ENCODE data around the gene THBD.

The THBD gene

DNA sequence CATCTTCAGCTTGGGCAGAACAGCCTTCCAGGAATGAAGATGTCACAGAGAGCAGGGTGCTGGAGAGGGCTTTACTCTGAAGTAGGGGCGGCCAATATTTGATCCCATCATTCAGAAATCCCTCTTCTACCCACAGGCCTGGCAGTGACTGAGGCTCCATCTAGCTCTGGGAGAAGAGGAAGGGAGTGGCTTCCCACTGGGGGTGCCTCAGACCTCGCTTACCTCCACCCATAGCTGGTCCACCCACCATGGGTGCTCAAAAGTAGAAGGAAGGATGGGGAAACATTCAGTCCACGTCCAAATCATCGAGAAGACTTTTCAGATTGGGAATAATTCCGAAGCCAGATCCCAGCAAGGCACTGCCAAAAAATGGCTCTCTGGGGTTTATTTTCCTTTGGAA is 11.8 kb upstream of the THBD start:
- DNase-seq: no peak

DNA sequence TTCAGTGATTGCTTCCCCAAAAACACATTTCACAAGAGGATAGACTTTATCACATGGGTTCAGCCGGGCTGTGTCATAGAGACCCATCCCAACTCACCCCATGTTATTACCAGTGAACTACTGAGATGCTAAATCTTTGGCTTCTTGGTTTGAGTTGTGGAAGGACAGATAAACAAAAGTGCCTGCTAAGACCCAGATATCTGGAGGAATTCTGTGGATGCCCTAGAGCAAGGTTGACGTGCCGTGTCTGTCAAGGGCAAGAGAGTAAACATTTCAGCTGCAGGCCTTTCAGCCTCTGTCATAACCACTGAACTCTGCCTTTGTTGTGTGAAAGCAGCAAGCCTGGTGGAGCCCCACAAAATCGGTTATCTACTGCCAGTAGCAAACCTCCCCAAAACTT is 11.2 kb upstream of the THBD start:
- no peak for DNase-seq

DNA sequence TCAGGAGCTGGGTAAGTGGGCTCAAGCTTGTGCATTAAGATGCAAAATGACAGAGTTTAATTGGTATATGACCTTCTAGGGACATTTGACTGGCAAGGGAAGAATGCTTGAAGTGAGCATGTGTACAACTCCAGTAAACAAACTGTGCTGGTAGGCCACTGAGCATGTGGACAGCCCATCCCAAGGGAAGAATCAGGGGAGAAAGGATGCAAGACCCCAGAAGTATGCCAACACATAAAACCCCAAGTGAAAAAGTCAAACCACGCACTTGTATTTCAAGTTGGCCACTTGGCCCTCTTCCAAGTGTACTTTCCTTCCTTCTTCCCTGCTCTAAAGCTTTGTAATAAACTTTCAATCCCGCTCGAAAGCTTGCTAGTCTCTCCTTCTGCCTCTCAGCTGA is 10.4 kb upstream of the THBD start:
- no peak for DNase-seq

DNA sequence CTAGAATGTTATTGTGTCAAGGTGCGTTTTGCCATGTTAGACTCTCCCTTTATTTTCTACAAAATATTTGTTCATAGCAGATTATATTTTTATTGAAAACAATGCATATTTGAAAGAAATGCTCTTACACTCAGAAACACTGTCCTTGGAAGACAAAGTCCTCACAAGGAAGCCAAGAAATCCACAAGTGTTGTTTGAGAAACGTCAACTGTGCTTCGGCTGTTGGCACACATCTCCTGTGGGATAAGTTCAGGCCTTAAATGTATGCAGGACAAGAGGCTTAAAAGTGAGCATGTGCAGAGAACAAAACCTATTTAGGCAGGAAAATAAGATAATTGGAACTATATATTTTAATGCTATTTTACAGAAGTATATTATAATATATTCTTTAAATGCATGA is 9.5 kb upstream of the THBD start:
- DNase-seq: no peak

DNA sequence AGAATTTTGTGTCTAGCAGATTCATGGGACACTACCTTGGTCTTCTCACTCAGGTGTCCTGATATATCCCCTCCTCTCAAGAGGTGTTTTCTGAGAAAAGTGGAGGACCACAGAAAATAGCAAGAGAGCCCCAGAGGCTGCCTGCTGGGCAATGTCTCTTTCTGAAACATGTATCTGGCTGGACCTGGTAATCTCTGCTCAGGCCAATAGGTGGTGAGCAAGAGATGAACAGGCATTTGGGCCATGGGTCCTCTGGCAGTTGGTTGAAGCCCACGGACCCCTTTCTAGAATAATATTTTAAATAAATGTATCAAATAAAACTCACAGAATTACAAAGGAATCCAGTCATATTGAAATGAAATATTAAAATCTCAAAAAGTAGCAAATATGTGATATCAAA is 8.8 kb upstream of the THBD start:
- no peak for DNase-seq

DNA sequence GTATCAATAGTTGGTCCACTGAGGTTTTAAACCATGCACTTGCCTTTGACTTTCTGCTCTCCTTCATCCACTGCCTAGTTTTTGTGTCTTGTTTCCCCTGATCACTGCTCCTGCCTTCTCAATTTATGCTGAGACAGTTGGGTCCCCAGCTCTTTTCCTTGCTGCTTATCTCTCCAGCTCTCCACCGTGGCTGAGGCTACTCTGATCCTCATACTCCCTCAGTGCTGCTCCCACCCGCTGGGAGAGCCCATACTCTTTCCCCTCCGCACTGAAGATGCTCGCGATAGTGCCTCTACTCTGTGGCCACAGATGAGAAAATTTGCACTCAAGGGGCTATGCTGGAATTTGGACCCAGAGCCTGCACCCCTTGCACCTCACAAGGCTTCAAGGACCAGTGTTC is 3.4 kb upstream of the THBD start:
- DNase-seq: no peak

DNA sequence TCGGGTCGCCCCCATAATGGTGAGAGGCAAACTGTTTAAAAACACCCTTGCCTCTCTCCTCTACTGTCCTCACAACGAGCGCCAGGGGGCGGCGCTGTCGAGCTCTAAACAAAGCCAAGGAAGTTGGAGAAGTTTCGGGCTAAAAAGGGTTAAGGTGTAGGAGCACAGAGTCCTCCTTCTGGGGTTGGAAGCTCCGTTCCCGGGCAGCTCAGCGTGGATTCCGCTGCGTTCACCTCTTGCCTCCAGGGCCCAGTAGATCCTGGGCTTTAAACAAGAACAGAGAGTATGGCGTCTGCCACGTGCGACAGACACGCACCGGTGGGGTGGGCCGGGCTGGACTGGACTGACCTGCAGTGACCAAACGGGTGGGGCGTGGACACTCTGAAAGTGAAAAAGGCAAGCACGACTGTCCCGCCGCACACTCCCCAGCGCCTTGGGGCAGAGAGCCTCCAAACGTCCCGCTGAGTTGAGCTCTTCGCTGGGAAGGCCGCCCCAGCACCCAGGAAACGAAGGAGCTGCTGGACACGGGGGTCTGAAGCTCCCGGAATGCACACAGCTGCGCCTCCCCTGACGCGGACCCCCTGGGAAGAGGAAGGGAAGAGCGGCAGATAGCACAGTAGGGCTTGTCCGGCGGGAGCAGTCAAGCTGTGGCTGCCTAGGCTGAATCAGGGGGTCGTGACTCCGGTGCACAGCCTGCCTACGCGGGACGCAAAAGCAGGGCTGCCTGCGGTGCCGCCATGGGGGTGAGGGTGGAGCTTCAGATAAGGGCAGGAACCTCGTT is 1.6 kb upstream of the THBD start:
- no peak for DNase-seq

DNA sequence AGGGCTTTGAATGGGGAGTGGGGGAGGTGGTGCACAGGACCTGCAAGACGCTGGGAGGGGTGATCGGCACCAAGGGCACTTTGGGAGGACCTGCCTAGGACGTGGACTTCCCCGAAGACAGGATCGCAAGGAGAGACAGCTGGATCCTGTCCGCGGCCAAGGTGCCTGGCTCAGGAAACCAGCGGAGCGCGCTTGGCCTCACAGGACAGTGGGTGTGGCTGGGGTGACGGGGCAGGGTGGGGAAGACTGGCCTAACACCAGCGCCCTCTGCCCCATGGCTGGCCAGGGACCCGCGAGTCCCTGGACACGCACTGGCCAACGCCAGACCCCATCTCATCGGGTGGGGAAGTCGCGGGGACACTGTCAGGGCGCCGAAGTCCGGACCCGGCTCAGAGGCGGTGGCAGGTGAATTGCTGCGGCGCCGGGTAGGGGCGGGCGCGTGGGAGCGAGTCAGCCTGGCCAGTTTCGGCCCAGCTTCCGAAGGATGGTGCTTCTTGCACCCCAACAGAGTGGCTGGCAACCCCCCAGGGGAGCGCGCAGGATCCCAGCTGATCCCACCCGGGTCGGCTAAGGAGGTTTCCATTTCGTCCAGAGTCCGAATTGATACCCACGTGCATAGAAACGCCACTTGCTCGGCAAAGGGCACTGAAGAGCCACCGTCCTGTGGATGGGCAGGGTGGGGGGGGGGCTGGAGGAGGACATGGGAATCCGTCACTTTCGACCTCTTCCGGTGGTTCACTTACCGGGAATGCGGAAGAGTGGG is 785 bp upstream of the THBD start:
- no peak for DNase-seq

DNA sequence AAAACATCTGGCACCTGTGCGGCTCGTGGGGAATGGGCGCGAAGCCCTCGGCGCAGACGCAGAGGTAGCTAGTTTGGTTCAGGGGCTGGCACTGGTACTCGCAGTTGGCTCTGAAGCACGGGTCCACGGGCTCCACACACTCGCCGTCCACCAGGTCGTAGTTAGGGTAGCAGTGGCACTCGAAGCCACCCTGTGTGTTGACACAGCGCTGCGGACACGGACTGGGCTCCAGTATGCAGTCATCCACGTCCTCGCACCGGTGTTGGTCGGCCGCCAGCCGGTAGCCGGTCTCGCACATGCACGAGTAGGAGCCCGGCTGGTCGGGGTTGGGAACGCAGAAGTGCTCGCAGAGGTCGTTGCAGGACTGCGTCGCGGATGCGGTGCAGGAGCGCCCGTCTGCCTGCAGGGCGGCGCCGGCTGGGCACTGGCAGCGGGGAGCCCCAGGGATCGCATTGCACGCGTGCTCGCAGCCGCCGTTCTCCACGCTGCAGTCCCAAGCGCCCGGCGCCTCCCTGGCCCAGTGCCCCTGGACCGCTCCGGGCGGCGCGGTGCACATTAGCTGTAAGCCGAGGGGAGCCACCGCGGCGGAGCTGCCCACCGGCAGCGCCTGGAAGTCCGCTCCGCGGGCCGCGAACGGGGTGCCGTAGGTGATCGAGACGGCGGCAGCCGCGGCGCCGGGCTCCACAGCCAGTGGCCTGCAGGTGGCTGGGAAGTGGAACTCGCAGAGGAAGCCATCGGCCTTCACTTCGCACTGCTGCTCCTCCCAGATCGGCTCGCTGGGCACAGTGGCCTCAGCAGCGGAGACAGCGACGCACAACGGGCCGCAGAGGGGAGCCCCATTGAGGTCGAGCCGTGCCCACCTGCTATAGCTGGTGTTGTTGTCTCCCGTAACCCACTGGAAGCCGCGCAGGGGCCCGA is 930 bp downstream of the THBD start:
- DNase-seq: no peak

DNA sequence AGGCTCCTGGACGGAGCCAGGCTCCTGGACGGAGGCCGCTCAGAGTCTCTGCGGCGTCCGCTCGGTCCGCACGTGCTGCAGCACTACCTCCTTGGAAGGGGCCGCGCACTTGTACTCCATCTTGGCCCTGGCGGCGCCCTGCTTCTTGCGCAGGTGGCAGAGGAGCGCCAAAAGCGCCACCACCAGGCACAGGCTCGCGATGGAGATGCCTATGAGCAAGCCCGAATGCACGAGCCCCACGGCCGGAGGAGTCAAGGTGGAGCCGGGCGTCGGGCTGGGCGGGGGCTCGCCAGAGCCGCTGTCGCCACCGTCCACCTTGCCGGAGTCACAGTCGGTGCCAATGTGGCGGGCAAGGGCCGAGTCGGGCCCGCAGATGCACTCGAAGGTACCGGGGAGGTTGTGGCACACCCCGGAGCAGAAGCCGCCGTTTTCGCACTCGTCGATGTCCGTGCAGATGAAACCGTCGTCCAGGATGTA is 1.7 kb downstream of the THBD start:
- DNase-seq: no peak

DNA sequence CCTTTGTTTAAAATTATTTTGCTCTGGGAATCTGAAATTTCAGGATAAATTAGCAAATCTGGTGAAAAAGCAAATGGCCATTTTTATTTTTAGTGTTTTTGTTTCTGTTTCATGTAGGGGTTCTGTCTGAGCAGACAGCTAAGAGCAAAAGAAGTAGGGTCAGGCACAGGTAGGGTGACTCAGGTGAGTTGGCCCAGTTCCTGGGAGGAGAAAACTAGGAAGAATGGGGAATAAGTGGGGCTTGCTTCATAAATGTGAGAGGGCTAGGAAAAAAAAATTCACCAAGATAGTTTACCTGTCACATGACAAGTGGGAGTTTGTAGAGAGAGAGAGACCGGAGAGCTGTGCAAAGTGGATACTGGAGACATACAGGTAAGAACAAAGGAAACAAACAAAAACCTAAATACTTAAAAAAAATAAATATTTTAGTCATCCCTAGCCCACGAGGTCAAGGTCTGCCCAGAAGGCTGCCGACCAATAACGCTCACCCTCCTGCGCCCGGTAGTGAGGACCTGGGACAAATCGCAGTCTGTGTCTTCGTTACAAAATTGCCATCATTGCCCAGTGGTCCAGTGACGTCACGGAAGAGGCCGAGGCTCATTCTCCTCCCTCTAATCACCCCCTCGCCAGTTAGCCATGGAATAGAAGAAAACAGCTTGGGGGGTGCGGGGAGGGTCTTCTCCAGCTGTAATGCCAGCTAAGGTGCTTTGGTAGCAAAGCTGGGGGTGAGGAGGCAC is 2.3 kb downstream of the THBD start:
- DNase-seq: no peak

DNA sequence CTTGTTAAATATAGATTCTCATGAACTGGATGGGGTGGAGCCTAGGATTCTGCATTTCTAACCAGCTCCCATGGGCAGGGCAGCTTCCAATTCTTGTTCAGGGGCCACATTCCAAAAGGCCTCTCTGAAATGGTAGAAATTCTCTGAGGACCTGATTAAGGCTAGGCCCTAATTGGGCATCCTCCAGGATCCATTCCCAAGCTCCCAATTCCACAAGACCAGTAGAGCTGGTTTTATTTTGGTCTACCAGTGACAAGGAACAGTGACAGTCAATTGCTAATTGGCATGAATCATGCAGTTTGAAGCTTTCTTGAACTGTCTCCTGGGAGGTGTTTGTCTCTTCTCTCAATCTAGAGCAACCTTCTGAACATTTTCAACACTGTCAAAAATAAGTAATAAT is 3.0 kb downstream of the THBD start:
- DNase-seq: no peak

DNA sequence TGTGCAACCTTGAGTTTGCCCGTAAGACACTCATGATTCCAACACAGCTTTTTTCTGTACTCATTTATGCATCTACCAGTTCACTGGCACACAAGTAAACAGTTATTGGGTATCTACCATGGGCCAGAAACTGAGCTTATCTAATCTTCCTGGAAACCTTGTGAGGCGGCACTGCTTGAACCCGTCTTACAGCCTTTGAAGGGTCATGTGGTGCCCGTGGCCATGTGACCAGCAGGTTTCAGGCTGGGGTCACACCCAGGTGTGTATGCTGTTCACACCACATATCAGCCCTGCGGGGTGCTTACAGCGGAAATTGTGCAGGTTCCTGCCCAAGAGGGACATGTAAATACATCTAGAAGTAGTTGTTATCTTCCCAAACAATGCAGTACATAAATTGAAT is 6.1 kb downstream of the THBD start:
- DNase-seq: no peak

DNA sequence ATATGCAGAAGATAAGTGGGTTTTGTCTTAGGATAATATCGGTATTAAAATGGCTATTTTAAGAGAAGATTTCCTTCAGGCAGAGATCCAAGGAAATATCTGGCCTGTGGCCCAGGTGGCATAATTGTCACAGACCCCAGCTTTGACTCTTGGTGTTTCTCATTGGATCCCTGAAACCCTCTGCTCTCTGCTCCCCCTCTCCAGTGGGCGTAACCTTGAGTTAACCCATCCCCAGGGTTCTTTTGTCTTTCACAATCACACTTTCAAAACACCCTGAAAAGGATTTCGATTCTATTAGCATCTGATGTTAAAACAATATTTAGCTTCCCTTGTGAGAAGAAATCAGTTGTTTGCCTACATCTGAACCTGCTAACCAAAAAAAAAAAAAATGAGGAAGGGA is 7.2 kb downstream of the THBD start:
- peak; percentile 60 for DNase-seq

DNA sequence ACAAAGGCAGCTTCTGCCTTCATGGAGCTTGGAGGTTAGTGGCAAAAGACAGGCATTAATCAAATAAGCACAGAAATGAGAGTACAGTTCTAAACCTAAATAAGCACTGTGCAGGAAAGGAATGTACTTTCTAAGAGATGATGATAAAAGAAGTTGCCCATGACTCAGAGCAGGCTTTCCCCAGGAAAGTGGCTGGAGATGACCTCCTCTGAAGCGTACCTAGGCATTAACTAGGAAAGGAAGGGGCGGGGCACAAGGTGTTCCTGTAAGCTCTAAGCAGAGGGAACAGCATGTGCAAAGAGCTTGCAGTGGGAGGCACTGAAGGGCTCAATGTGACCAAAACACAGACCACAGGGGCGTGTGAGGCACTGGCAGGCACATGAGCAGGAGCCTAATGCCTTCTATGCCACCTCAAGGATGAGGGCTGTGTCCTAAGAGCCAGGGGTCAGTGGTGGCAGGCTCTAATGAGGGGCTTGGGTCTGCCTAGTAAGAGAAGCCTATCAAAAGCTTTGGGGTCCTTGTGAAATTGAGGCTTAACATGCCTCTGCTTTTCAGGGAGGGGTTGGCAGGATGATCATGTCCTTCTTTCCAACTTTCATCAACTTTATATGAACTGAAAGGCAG is 9.5 kb downstream of the THBD start:
- DNase-seq: no peak

DNA sequence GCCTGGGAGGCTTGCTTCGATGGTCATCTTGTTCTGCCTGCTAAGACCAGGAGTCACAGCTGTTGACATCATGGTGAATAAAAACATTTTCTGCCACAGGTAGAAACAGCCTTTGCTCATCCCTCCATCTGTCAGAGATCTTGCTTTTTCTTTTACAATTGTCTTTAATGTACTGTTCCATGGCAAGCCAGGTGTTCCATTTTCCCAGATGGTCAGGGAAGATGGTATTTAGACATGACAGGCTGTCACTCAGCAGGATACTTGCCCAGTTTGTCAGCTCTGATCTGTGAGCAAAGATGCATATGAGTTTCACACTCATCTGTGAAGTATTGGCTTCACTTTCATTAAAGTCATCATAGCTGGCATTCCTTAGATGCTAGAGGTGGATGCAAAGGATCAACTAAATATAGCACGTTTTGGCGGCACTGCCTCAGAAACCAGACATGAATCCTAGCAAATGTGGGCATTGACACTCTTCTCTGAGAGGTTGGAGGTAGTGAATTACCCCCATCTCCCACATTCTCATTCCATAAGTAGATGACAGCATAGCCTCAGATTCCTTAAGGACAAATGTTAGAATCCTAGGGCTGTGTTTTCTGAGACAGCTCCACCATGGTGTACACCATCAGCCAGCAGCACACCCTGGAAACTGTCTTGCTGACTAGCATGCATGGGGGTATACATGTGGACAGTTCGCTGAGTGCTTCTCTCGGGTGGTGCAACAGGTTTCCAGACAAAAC is 10.2 kb downstream of the THBD start:
- no peak for DNase-seq

DNA sequence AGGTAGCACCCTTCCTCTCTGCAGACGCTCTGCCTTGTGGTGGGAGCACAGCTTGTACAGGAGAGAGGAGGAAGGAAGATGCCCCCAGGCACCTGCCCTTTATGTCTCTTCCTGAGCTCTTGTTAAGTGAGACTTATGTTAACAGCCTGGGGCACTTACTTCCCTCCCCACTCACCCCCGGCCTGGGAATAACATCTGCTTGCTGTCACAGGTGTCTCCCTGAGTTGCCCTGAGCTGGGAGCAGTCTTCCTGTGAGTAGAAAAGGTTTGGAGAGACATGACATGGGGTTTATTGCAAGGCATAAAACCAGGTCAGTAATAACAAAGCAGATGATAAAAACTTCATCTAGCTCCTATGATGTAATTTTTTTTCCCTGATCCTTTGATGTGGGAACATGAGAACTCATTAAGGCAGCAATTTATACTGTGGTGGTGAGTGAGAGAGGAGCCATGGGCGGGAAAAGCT is 12.4 kb downstream of the THBD start:
- DNase-seq: no peak

DNA sequence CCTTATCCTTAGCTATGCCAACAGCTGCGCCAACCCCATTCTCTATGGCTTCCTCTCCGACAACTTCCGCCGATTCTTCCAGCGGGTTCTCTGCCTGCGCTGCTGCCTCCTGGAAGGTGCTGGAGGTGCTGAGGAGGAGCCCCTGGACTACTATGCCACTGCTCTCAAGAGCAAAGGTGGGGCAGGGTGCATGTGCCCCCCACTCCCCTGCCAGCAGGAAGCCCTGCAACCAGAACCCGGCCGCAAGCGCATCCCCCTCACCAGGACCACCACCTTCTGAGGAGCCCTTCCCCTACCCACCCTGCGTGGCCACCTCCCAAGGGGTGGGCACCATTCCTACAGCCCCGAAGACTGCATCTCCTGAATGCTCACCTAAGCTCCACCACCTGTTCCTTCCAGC is 13.1 kb downstream of the THBD start:
- no peak for DNase-seq

DNA sequence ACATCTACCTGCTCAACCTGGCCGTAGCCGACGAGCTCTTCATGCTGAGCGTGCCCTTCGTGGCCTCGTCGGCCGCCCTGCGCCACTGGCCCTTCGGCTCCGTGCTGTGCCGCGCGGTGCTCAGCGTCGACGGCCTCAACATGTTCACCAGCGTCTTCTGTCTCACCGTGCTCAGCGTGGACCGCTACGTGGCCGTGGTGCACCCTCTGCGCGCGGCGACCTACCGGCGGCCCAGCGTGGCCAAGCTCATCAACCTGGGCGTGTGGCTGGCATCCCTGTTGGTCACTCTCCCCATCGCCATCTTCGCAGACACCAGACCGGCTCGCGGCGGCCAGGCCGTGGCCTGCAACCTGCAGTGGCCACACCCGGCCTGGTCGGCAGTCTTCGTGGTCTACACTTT is 13.7 kb downstream of the THBD start:
- DNase-seq: no peak

DNA sequence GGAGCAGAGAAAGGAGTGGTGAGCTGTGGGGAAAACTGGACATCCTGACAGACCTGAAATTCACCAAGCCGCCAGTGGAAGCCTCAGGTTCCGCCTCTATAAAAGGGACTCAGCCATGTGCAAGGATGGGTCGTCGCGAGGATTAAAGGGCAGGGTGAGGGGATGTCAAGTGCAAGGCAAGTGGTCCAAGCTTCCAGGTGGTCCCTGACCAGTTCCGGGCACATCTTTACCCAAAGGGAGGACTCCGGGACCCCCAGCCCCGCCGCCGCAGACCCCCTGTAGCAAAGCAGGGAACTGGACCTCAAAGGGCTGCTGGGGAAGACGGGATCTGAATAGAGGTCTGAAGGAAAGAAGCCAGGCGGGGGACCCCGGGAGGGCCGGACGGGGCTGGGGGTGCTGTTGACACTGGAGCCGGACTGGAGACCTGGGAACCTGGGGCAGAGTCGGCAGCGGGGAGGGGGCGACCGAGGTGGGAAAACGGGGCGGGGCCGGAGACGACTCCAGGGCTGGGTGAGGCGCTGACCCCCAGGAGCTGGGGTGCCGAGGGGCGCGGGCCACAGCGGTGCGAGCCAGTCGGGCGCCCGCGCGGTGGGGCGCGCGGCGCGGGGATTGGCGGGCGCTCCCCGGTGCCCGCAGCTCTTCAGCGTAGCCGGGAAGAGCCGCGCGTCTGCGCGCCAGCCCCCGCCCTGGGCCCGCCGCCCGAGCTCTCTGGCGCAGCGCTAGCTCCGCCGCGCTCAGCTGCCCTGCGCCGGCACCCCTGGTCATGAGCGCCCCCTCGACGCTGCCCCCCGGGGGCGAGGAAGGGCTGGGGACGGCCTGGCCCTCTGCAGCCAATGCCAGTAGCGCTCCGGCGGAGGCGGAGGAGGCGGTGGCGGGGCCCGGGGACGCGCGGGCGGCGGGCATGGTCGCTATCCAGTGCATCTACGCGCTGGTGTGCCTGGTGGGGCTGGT is 14.5 kb downstream of the THBD start, which contains the start of gene SSTR4:
SSTR4 (plus strand) TSS at position 592 of the 951 bp plus-strand sequence; CDS start at position 764, 172 bp downstream.
- no peak for DNase-seq
